ENCODE measurements around the gene FEZ2.

DNA sequence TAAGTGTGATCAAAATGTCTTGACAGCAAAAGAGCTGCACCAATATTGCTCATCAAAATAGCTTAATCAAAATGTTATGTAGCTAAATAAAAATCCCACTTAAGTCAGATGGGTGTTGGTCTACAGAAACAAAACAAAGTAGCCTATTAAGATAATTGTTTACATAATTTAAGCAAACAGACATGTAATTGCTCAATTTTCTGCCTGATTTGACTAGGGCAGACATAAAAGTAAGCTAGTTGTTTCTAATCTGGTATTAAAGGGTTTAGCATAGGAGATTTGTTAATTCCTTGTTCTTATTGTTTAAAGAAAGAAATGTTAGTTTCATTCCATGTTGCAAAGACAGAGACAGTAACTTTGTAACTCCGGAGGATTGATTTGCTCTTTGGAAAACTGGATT lies 11.5 kb upstream of the FEZ2 start:
- TF ChIP-seq, protein P1, sequence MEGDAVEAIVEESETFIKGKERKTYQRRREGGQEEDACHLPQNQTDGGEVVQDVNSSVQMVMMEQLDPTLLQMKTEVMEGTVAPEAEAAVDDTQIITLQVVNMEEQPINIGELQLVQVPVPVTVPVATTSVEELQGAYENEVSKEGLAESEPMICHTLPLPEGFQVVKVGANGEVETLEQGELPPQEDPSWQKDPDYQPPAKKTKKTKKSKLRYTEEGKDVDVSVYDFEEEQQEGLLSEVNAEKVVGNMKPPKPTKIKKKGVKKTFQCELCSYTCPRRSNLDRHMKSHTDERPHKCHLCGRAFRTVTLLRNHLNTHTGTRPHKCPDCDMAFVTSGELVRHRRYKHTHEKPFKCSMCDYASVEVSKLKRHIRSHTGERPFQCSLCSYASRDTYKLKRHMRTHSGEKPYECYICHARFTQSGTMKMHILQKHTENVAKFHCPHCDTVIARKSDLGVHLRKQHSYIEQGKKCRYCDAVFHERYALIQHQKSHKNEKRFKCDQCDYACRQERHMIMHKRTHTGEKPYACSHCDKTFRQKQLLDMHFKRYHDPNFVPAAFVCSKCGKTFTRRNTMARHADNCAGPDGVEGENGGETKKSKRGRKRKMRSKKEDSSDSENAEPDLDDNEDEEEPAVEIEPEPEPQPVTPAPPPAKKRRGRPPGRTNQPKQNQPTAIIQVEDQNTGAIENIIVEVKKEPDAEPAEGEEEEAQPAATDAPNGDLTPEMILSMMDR (conservative IDR thresholded peaks at IDR 0.05; ENCODE audit: low read depth, low read length), result no peak
- no peak for TF ChIP-seq EZH2 (IDR thresholded peaks at IDR 0.05; ENCODE audit: borderline replicate concordance, low read depth, low read length, poor library complexity, severe bottlenecking)

Data from A673 (cell line).